ENCODE measurements around the gene SMCP.

SMCP gene

DNA sequence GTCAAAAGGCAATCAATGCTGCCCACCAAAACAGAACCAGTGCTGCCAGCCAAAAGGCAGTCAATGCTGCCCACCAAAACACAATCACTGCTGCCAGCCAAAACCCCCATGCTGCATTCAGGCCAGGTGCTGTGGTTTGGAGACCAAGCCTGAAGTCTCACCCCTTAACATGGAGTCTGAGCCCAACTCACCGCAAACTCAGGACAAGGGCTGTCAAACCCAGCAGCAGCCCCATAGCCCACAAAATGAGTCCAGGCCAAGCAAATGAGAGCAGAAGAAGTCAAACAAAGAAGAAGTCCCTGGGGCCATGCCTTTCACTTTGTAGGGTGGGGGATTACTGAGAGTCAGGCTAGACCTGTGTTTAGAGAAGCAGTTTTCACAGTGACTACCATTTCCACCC lies 6.4 kb downstream of the SMCP start:
- no peak overlapping the region for H3K9ac ChIP-seq
- TF ChIP-seq, protein P1, sequence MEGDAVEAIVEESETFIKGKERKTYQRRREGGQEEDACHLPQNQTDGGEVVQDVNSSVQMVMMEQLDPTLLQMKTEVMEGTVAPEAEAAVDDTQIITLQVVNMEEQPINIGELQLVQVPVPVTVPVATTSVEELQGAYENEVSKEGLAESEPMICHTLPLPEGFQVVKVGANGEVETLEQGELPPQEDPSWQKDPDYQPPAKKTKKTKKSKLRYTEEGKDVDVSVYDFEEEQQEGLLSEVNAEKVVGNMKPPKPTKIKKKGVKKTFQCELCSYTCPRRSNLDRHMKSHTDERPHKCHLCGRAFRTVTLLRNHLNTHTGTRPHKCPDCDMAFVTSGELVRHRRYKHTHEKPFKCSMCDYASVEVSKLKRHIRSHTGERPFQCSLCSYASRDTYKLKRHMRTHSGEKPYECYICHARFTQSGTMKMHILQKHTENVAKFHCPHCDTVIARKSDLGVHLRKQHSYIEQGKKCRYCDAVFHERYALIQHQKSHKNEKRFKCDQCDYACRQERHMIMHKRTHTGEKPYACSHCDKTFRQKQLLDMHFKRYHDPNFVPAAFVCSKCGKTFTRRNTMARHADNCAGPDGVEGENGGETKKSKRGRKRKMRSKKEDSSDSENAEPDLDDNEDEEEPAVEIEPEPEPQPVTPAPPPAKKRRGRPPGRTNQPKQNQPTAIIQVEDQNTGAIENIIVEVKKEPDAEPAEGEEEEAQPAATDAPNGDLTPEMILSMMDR (IDR thresholded peaks at IDR 0.05): no peak
- no peaks in the 10 kb centered on the region for H3K27me3 ChIP-seq (ENCODE audit: control insufficient read depth, insufficient read depth, low read length)
- no peaks in the 10 kb centered on the region for H3K4me1 ChIP-seq
- H3K79me2 ChIP-seq: no peaks in the 10 kb centered on the region
- no peak overlapping the region for H3K27ac ChIP-seq
- no peak overlapping the region for H3K4me2 ChIP-seq (ENCODE audit: low read length)
- H3K36me3 ChIP-seq (ENCODE audit: control insufficient read depth, insufficient read depth, low read length): no peaks in the 10 kb centered on the region
- H3K4me3 ChIP-seq (ENCODE audit: low read depth, low read length): no peak overlapping the region
- no peaks in the 10 kb centered on the region for H3K9me3 ChIP-seq (ENCODE audit: control insufficient read depth, low read length)
- H2AFZ ChIP-seq: no peak overlapping the region

DNA sequence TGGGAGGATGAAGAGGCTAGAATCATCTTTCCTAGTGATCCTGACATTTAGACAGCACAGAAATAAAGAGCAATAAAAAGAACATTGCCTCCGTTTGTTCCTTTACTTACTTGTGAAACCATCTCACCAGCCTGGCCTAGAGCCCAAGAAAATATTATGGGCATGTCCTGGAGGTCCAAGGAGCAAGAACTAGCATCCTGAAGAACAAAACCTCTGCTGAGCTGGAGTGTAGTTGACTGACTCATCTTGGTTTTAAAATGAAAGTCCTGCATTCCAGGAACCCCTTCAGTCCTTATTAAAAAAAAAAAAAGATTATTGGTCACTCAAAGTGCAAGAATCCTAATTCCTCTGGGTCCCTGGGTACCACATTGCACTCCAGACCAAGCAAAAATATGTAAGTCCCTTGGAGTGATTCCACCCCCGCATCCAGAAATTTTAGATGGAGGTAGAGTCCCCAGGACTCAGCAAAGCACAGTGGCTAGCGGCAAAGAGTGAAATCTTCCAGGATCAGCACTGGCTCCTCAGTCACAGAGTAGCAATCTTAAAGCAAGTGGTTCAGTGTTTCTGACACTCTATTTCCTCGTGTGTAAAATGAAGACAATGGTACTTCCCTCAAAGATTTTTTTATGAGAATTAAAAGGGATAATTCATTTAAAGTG lies 7.0 kb downstream of the SMCP start:
- TF ChIP-seq, protein P1 (IDR thresholded peaks at IDR 0.05): no peak
- no peak overlapping the region for H2AFZ ChIP-seq
- no peaks in the 10 kb centered on the region for H3K36me3 ChIP-seq (ENCODE audit: control insufficient read depth, insufficient read depth, low read length)
- no peak overlapping the region for H3K9ac ChIP-seq
- no peaks in the 10 kb centered on the region for H3K4me1 ChIP-seq
- no peaks in the 10 kb centered on the region for H3K27me3 ChIP-seq (ENCODE audit: control insufficient read depth, insufficient read depth, low read length)
- H3K4me3 ChIP-seq (ENCODE audit: low read depth, low read length): no peak overlapping the region
- H3K27ac ChIP-seq: no peak overlapping the region
- no peaks in the 10 kb centered on the region for H3K9me3 ChIP-seq (ENCODE audit: control insufficient read depth, low read length)
- H3K79me2 ChIP-seq: no peaks in the 10 kb centered on the region
- no peak overlapping the region for H3K4me2 ChIP-seq (ENCODE audit: low read length)

DNA sequence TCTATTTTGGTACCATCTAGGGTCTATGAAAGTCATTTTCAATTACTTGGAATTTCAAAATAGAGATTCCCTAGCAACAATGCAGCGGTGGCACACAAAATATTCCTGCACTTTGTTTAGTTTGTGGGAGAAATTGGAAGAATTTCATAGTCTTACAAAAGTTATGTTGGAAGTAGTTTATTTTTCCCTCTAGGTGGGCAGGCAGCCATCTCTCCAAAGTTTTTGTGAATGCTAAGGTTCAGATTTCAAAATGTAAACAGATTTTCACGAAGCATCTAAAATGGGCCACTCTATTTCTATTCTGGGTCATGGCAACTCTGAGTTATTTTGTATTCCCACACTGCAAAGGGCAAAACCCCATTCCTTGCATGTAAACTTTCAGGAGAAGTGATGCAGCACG lies 8.0 kb downstream of the SMCP start:
- H2AFZ ChIP-seq: no peak overlapping the region
- H3K9me3 ChIP-seq (ENCODE audit: control insufficient read depth, low read length): no peaks in the 10 kb centered on the region
- TF ChIP-seq, protein P1 (IDR thresholded peaks at IDR 0.05): no peak
- H3K27me3 ChIP-seq (ENCODE audit: control insufficient read depth, insufficient read depth, low read length): no peaks in the 10 kb centered on the region
- H3K9ac ChIP-seq: no peak overlapping the region
- H3K4me2 ChIP-seq (ENCODE audit: low read length): no peak overlapping the region
- no peaks in the 10 kb centered on the region for H3K36me3 ChIP-seq (ENCODE audit: control insufficient read depth, insufficient read depth, low read length)
- no peaks in the 10 kb centered on the region for H3K79me2 ChIP-seq
- H3K4me3 ChIP-seq (ENCODE audit: low read depth, low read length): no peak overlapping the region
- no peaks in the 10 kb centered on the region for H3K4me1 ChIP-seq
- H3K27ac ChIP-seq: no peak overlapping the region

DNA sequence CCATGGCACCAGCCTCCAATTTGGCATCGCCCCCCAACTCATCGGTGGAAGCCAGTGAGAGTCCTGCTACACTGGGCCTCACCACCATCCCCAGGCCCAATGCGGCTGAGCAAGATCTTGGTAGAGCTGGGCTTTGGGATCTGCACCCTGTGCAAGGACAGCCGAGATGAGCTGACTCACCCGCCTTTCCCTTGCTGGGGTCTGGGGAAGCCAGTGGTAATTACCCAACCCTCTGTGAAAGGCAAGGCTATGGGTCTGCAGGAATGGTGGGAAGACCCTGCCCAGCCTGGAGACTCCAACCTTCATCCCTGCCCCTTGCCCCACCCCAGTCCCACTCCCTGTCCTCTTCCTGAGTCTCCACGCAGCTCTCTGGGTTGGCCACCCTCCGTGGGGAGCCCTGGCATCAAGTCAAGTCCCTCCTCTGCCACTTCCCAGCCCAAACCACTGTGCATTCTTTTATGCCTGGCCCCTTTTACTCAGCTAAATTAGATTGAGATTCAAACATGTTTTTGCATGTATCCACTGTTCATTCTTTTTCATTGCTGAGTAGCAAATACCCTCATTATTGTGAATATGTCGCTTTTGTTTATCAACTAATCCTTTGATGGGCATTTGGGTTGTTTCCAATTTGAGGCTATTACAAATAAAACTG lies 8.8 kb downstream of the SMCP start:
- Histone ChIP-seq H3K4me1 (no peaks in the 10 kb centered on the region), H3K4me3 (ENCODE audit: low read depth, low read length) (no peak overlapping the region), H3K27me3 (ENCODE audit: control insufficient read depth, insufficient read depth, low read length) (no peaks in the 10 kb centered on the region), H3K36me3 (ENCODE audit: control insufficient read depth, insufficient read depth, low read length) (no peaks in the 10 kb centered on the region), H3K9ac (no peak overlapping the region), H3K79me2 (no peaks in the 10 kb centered on the region), H3K27ac (no peak overlapping the region), H3K9me3 (ENCODE audit: control insufficient read depth, low read length) (no peaks in the 10 kb centered on the region), H2AFZ (no peak overlapping the region), H3K4me2 (ENCODE audit: low read length) (no peak overlapping the region)
- TF ChIP-seq, protein P1 (IDR thresholded peaks at IDR 0.05): no peak

DNA sequence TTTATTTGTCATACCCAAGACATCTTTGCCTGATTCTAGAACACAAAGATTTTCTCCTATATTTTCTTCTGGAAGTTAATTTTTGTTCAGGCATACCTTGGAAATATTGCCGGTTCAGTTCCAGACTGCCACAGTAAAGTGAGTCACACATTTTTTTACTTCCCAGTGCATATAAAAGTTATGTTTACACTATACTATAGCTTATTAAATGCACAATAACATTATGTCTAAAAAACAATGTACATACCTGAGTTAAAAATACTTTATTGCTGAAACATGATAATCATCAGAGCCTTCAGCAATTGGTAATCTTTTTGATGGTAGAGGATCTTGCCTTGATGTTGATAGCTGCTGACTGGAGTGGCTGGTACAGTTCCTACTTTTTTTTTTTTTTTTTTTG lies 10.0 kb downstream of the SMCP start:
- H3K4me3 ChIP-seq (ENCODE audit: low read depth, low read length): no peak overlapping the region
- H3K36me3 ChIP-seq (ENCODE audit: control insufficient read depth, insufficient read depth, low read length): no peaks in the 10 kb centered on the region
- no peaks in the 10 kb centered on the region for H3K27me3 ChIP-seq (ENCODE audit: control insufficient read depth, insufficient read depth, low read length)
- H3K4me1 ChIP-seq: no peaks in the 10 kb centered on the region
- H3K79me2 ChIP-seq: no peaks in the 10 kb centered on the region
- H3K4me2 ChIP-seq (ENCODE audit: low read length): no peak overlapping the region
- no peak overlapping the region for H2AFZ ChIP-seq
- H3K27ac ChIP-seq: no peak overlapping the region
- H3K9ac ChIP-seq: no peak overlapping the region
- TF ChIP-seq, protein P1 (IDR thresholded peaks at IDR 0.05): no peak
- H3K9me3 ChIP-seq (ENCODE audit: control insufficient read depth, low read length): no peaks in the 10 kb centered on the region
